Activated CD4-positive, alpha-beta memory T cell treated with anti-CD3 and anti-CD28 coated beads, Interleukin-2, amount 10 ng/mL, durations not matched to agents 7 days and 5 days (primary cell): ENCODE data around the gene ZNF697. TPM values are rescaled to one million over a fixed set of nuclear protein-coding genes. Genes with fewer than 3 reads are reported as not detected.
"Not testable (repeated sequence)": the region's sequence is repeated elsewhere in the genome, so short reads cannot be mapped to it uniquely, and the experiment has no call there.

Experiments
- CTCF ChIA-PET: fragments of 350-600 bp; sonication (Branson Sonifier 250); formaldehyde crosslinking; loops from one replicate; lab custom pipeline; 2021; ENCODE audit warnings: antibody characterized with exemption, inconsistent platforms; lab: Charles Lee
- POLR2A ChIA-PET: fragments of 350-600 bp; sonication (Branson Sonifier 250); formaldehyde crosslinking; loops from one replicate; lab custom pipeline; 2021; ENCODE audit warnings: antibody characterized with exemption; lab: Charles Lee
- DNase-seq: peaks from one replicate; pipeline ENCODE4 v3.0.0-alpha.2; 2020
- H3K27ac Mint-ChIP-seq: one replicate; pipeline ENCODE4 v1.8.0; 2021; ENCODE audit warnings: mild to moderate bottlenecking, mixed read lengths
- H3K27me3 Mint-ChIP-seq: one replicate; pipeline ENCODE4 v1.8.0; 2021; ENCODE audit warnings: mixed read lengths
- H3K36me3 Mint-ChIP-seq: one replicate; pipeline ENCODE4 v1.8.0; 2021; ENCODE audit warnings: low read depth, mixed read lengths
- H3K4me1 Mint-ChIP-seq: one replicate; pipeline ENCODE4 v1.8.0; 2021; ENCODE audit warnings: mixed read lengths
- H3K4me3 Mint-ChIP-seq: one replicate; pipeline ENCODE4 v1.8.0; 2021; ENCODE audit warnings: mild to moderate bottlenecking, mixed read lengths
- H3K9me3 Mint-ChIP-seq: one replicate; pipeline ENCODE4 v1.8.0; 2021; ENCODE audit warnings: mixed read lengths
- total RNA-seq, 2 experiments: library from RNA; stranded (reverse); gene quantifications; one replicate each; pipeline ENCODE4 v1.2.3, GENCODE V29; 2021

Gene ZNF697
- total RNA-seq, 2 experiments from 2014 or later: 0.13 to 0.15 TPM

GRCh38 chr1:119573886-119574285, 74.2 kb downstream of the ZNF697 start:
- POLR2A ChIA-PET: no interaction called here
- no peak overlapping the region for H3K27ac Mint-ChIP-seq
- H3K9me3 Mint-ChIP-seq: no peaks in the 10 kb centered on the region
- no peak overlapping the region for H3K4me3 Mint-ChIP-seq
- H3K27me3 Mint-ChIP-seq: no peaks in the 10 kb centered on the region
- H3K36me3 Mint-ChIP-seq: no peaks in the 10 kb centered on the region
- no peak for DNase-seq
- H3K4me1 Mint-ChIP-seq: no peaks in the 10 kb centered on the region
- CTCF ChIA-PET: no interaction called here

GRCh38 chr1:119569930-119570622, 78.0 kb downstream of the ZNF697 start:
- H3K4me1 Mint-ChIP-seq, CTCF ChIA-PET, H3K27me3 Mint-ChIP-seq, H3K4me3 Mint-ChIP-seq, DNase-seq, H3K27ac Mint-ChIP-seq, H3K9me3 Mint-ChIP-seq, POLR2A ChIA-PET, H3K36me3 Mint-ChIP-seq: not testable (repeated sequence)

Other genes starting within 250 kb of the ZNF697 start
- not detected for gene HSD3B2, start 233.1 kb downstream of the ZNF697 start, total RNA-seq
- gene HSD3B1, start 141.1 kb downstream of the ZNF697 start, total RNA-seq: not detected
- gene PHGDH, start 63.7 kb upstream of the ZNF697 start, total RNA-seq: 100 to 1,000 TPM; 132 to 143 TPM
- not detected for gene HMGCS2, start 120.6 kb upstream of the ZNF697 start, total RNA-seq
- gene REG4, start 163.2 kb upstream of the ZNF697 start, total RNA-seq: not detected
- gene ADAM30, start 248.2 kb upstream of the ZNF697 start, total RNA-seq: not detected